Measurements from ENCODE around the gene HOXD13. TPM values are rescaled to one million over a fixed set of nuclear protein-coding genes. Genes with fewer than 3 reads are reported as not detected.

The HOXD13 gene
- total and polyA plus RNA-seq, 5 experiments from 2014 or later, result not detected

DNA sequence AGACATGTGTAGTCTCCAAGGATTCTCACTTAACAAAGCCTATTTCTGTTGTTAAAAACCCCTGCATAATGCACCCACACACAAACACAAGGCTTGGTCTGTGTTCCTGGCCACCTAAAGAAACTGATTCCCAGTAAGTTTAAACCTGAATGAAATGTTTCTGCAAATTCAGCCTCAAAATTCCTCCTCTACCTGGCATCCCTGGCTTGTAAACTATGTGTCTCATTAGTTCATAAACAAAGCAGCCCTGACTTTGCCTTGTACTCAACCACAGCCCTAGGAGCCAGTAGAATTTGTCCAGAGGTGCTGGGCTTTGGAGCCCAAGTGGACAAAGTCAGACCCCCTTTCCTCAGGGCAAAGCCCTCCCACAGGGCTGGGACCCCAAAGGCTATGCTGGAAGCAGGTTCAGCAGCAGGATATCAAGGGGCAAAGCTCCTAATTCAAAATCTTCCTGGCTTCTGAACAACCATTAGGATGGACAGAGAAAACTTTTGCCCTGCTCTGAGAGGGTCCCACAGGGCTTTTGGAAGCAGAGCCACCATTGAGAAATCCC is 2.6 kb upstream of the HOXD13 start:
- no peak overlapping the region for H3K4me3 Mint-ChIP-seq
- H3K27ac Mint-ChIP-seq, result peak overlapping the region in 1 of 10 donors; percentile 9
- POLR2A ChIA-PET, result no interaction called here
- ATAC-seq (no peak), DNase-seq (no peak)
- H3K9me3 Mint-ChIP-seq, result peaks cover 0 to 65% (median 19%) of the 10 kb centered on the region in 9 donors
- peaks cover 10 to 26% (median 22%) of the 10 kb centered on the region in 4 donors for H3K4me1 Mint-ChIP-seq
- H3K27me3 Mint-ChIP-seq, result peaks cover 60 to 95% (median 82%) of the 10 kb centered on the region in 5 donors
- H3K36me3 Mint-ChIP-seq, result peaks cover 13 to 32% (median 18%) of the 10 kb centered on the region in 3 donors

DNA sequence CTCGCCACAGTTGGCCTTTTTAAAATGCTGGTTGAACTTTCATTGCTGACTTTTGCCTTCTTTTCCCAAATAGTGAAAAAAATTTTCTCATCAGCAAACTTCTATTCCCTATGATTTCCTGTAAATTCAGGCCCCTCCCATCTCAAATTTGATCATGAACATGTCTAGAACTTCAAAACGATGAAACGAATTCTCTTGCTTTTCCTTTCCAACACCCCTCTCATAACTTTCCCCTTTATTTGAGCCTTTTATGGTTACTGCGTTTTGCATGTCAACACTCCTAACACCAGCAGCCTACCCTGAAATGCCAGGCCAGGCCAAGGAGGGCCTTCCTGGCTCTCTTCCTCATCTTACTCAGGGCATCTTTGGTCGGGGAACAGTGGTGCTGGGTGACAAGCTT is 1.7 kb upstream of the HOXD13 start:
- ATAC-seq (no peak), DNase-seq (no peak)
- Mint-ChIP-seq H3K27me3 (peaks cover 65 to 95% (median 86%) of the 10 kb centered on the region in 5 donors), H3K4me1 (peaks cover 10 to 26% (median 22%) of the 10 kb centered on the region in 4 donors), H3K9me3 (peaks cover 0 to 67% (median 19%) of the 10 kb centered on the region in 9 donors), H3K4me3 (peak overlapping the region in 2 of 10 donors; percentile 21 to 45), H3K36me3 (peaks cover 13 to 41% (median 16%) of the 10 kb centered on the region in 3 donors), H3K27ac (peak overlapping the region in 2 of 10 donors; percentile 45 to 49)
- POLR2A ChIA-PET, result no interaction called here

DNA sequence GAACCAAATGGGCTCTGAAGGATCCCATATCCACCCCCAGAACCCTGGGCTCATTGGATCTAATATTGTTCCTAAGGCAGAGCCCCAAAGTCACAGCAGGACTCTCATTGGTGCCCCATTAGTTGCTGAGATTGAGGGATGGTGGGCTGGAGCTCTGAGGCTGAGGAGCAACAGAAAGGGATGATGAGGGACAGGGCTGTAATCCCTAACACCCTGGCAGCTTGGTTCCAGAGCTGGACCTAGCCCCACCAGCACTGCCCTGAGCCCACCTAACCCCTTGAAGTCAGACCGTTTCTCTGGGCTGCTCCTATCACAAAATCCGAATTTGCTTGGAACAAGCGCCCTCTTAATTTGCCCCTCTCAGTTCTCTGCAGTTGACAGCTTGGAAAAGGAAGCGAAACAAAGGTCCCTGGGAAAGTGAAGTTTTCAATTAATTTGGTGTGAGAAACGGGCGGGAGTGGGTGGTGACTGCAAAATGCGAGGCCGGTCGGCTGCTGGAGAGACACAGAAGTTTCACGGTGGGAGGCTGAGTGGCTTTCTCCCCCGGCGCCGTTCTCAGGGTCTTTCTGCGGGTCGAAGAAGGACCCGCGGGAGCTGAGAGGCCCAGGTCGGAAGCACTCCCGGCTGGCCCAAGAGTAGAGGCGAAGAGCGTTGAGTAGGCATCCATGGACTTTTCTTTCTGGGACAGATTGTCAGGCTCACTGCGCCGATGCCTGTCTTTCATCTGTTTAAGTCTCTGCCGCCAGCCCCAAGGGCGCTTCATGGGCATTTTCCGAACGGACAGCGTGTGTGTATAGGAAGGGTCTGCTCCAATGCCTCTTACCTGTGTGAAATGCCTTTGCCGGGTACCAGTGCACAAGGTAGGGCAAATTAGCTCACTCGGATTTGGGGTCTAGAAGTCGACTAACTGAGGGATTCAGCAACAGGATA is 927 bp upstream of the HOXD13 start:
- H3K27ac Mint-ChIP-seq, result peak overlapping the region in 2 of 10 donors; percentile 86 to 88
- peaks cover 0 to 63% (median 17%) of the 10 kb centered on the region in 9 donors for H3K9me3 Mint-ChIP-seq

DNA sequence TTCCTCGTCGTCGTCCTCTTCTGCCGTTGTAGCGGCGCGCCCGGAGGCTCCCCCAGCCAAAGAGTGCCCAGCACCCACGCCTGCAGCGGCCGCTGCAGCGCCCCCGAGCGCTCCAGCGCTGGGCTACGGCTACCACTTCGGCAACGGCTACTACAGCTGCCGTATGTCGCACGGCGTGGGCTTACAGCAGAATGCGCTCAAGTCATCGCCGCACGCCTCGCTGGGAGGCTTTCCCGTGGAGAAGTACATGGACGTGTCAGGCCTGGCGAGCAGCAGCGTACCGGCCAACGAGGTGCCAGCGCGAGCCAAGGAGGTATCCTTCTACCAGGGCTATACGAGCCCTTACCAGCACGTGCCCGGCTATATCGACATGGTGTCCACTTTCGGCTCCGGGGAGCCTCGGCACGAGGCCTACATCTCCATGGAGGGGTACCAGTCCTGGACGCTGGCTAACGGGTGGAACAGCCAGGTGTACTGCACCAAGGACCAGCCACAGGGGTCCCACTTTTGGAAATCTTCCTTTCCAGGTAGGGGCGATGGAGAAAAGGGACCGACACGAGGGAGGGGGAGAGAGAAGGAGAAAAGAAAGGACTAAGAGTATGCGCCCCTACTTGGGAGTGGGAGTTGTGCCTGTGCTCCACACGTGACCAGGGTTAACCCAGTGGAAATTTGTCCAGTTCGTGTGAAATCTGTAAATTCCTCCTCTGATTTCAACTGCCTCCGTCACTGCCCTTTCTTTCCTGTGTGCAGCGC is 800 bp downstream of the HOXD13 start:
- POLR2A ChIA-PET, result interaction anchor here (1.0 kb wide), 1 partner anchor 11 kb away, joined by 4 read pairs; no protein-coding TSS in a partner anchor
- peaks cover 64 to 95% (median 85%) of the 10 kb centered on the region in 5 donors for H3K27me3 Mint-ChIP-seq
- DNase-seq (no peak), ATAC-seq (peak in 1 of 2 donors; percentile 13)
- peaks cover 13 to 34% (median 14%) of the 10 kb centered on the region in 3 donors for H3K36me3 Mint-ChIP-seq
- peak overlapping the region in 3 of 10 donors; percentile 20 to 92 (median 68) for H3K27ac Mint-ChIP-seq
- peaks cover 18 to 41% (median 36%) of the 10 kb centered on the region in 4 donors for H3K4me1 Mint-ChIP-seq
- H3K9me3 Mint-ChIP-seq, result peaks cover 0 to 48% (median 9%) of the 10 kb centered on the region in 9 donors
- peak overlapping the region in 9 of 10 donors; percentile 4 to 65 (median 42) for H3K4me3 Mint-ChIP-seq

More for the DNA sequence above, 927 bp upstream of the HOXD13 start:
- Mint-ChIP-seq H3K4me1 (peaks cover 9 to 29% (median 25%) of the 10 kb centered on the region in 4 donors), H3K4me3 (peak overlapping the region; percentile 42 to 79 (median 64)), H3K36me3 (peaks cover 13 to 41% (median 16%) of the 10 kb centered on the region in 3 donors), H3K27me3 (peaks cover 64 to 95% (median 88%) of the 10 kb centered on the region in 5 donors)
- ATAC-seq, result no peak
- no peak for DNase-seq
- POLR2A ChIA-PET, result no interaction called here

DNA sequence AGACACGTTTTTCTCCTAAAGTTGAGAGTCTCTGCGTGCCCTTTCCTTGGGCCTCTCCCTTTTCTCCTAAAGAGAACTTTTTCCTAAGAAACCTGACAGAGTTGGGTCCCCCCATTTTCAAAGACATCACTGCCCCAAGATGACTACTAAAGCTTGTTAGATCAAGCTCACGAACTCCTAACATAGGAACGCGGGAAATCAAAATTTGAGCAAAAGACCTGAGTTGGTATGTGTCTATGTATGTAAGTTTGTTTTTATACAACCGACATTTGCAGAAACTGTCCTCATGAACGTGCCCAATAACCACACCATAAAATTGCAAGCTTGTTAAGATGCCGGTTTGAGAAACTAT is 1.4 kb downstream of the HOXD13 start:
- peaks cover 13 to 34% (median 14%) of the 10 kb centered on the region in 3 donors for H3K36me3 Mint-ChIP-seq
- peaks cover 19 to 41% (median 34%) of the 10 kb centered on the region in 4 donors for H3K4me1 Mint-ChIP-seq
- peak overlapping the region in 3 of 10 donors; percentile 20 to 92 (median 68) for H3K27ac Mint-ChIP-seq
- peak overlapping the region in 8 of 10 donors; percentile 9 to 65 (median 46) for H3K4me3 Mint-ChIP-seq
- peaks cover 64 to 95% (median 83%) of the 10 kb centered on the region in 5 donors for H3K27me3 Mint-ChIP-seq
- no peak for DNase-seq
- POLR2A ChIA-PET, result interaction anchor here (1.0 kb wide), 1 partner anchor 11 kb away, joined by 4 read pairs; no protein-coding TSS in a partner anchor
- H3K9me3 Mint-ChIP-seq, result peaks cover 0 to 48% (median 9%) of the 10 kb centered on the region in 9 donors
- no peak for ATAC-seq

DNA sequence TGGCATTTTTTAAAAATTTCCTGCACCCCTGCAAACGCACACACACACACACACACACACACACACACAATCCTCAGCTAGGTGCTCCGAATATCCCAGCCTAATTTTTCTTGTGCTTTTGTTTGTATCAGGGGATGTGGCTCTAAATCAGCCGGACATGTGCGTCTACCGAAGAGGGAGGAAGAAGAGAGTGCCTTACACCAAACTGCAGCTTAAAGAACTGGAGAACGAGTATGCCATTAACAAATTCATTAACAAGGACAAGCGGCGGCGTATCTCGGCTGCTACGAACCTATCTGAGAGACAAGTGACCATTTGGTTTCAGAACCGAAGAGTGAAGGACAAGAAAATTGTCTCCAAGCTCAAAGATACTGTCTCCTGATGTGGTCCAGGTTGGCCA is 1.8 kb downstream of the HOXD13 start:
- H3K4me3 Mint-ChIP-seq, result no peak overlapping the region

DNA sequence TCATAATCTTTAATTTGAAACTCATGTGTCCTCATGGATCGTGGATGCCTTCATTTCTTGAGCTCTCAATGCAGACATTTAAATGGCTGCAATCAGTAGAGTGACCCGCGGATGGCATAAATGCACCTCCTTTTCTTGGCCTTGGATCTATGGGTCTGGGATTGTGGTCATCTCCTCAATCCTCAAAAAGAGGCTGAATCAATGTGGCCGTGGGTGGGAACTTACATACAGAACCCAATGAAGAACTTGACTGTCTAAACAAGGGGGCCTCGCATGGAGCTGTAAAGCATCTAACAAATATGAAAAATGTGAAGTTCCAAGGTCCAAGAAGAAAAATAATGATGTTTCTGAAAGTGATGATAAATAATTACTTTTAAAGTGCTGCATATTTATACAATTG is 2.9 kb downstream of the HOXD13 start:
- peaks cover 0 to 43% (median 8%) of the 10 kb centered on the region in 9 donors for H3K9me3 Mint-ChIP-seq
- DNase-seq, result no peak
- H3K4me1 Mint-ChIP-seq, result peaks cover 19 to 41% (median 33%) of the 10 kb centered on the region in 4 donors
- no peak overlapping the region for H3K27ac Mint-ChIP-seq
- peaks cover 9 to 30% (median 12%) of the 10 kb centered on the region in 3 donors for H3K36me3 Mint-ChIP-seq
- peak overlapping the region in 2 of 10 donors; percentile 22 to 32 for H3K4me3 Mint-ChIP-seq
- no peak for ATAC-seq
- H3K27me3 Mint-ChIP-seq, result peaks cover 54 to 93% (median 75%) of the 10 kb centered on the region in 5 donors
- POLR2A ChIA-PET, result no interaction called here

More for the DNA sequence above, 1.8 kb downstream of the HOXD13 start:
- ATAC-seq (no peak), DNase-seq (no peak)
- Mint-ChIP-seq H3K27ac (no peak overlapping the region), H3K9me3 (peaks cover 0 to 46% (median 8%) of the 10 kb centered on the region in 9 donors), H3K4me1 (peaks cover 19 to 41% (median 32%) of the 10 kb centered on the region in 4 donors), H3K27me3 (peaks cover 63 to 95% (median 83%) of the 10 kb centered on the region in 5 donors), H3K36me3 (peaks cover 11 to 32% (median 13%) of the 10 kb centered on the region in 3 donors)
- POLR2A ChIA-PET, result interaction anchor here (1.0 kb wide), 1 partner anchor 12 kb away, joined by 4 read pairs; no protein-coding TSS in a partner anchor

DNA sequence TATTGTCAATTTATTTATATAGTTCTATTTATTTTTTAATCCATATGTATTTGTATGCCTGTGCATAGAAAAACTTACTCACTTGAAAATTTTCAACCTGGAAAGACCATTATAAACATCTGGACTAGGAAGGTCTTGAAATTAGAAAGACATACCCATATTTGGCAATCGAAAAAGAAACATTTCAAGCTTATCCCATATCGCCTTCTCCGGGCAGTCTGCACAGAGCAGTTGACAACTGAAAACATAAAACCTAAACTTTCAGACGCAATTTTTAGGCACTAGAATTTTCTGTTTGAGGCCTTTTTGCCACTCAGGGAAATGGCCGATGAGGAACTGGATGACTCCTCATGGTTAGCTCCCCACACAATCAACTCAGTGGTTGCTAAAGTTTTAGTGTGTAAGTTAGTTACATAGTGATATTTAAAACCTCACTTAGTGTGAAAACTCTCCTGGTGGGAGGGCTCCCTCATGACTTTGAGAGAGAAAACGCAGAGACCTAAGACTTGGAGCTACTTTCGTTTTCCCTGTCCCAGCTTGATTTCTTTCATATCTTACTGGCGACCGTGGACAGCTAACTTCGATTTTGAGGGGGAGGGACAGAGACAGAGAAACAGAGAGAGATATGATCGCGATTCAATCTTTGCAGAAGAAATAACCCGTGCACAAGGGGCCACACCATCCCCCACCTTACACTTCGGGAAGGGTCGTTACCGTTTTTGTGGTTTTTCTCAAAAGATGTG is 3.9 kb downstream of the HOXD13 start:
- H3K36me3 Mint-ChIP-seq, result peaks cover 8 to 24% (median 9%) of the 10 kb centered on the region in 3 donors
- POLR2A ChIA-PET, result interaction anchor here (0.9 kb wide), 1 partner anchor 16 kb away, joined by 3 read pairs; no protein-coding TSS in a partner anchor
- peaks cover 0 to 35% (median 2%) of the 10 kb centered on the region in 9 donors for H3K9me3 Mint-ChIP-seq
- H3K27me3 Mint-ChIP-seq, result peaks cover 50 to 93% (median 72%) of the 10 kb centered on the region in 5 donors
- H3K4me3 Mint-ChIP-seq, result peak overlapping the region; percentile 57 to 87 (median 78)
- H3K27ac Mint-ChIP-seq, result no peak overlapping the region
- H3K4me1 Mint-ChIP-seq, result peaks cover 19 to 41% (median 33%) of the 10 kb centered on the region in 4 donors
- ATAC-seq (peak in 1 of 2 donors; percentile 12), DNase-seq (peak in 1 of 10 donors; percentile 4)

DNA sequence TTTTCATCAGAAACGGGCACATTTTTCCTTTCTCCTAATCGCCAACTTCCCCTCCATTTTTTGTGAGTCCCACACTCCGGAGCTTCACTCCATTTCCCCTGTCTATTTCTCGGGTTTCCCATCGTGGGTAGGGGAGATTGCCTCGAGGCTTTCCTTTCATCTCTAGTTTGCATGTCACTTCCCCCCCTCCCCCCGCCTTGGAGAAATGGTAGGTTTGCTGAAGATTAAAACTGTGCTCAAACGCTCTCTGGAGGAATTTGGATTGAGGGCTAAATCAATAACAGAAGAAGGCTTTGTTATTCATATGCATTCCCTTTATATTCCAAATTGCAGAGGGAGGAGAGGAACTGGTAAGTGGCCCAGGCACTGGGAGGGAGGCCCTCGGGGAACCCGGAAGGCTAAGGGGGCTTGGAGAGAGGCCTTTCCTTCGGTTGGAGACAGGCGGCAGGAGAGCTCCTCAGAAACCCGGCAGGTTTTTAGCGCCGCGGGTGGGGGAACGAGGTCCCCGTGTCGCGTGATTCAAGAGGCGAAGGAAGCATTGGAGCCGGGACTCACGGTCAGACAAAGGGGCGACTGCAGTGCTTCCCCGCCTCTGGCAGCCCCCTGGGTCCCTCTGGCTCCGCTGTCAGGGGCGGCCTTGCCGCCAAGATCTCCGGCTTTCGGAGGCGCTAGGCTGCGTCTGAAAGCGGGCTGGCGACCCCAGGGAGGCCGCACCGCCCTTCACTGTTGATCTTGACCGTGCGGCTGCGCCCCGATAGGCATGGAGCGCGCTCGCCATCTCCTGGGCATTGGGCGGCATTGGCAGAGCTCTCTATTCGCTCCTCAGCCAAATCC is 4.7 kb downstream of the HOXD13 start:
- ATAC-seq, result peak; percentile 74 to 77
- peaks cover 5 to 24% (median 7%) of the 10 kb centered on the region in 3 donors for H3K36me3 Mint-ChIP-seq
- POLR2A ChIA-PET, result interaction anchor here (0.9 kb wide), 2 partner anchors 15 to 17 kb away, joined by 3 read pairs; no protein-coding TSS in a partner anchor
- H3K9me3 Mint-ChIP-seq, result peaks cover 0 to 29% (median 2%) of the 10 kb centered on the region in 9 donors
- H3K4me1 Mint-ChIP-seq, result peaks cover 15 to 33% (median 27%) of the 10 kb centered on the region in 4 donors
- no peak overlapping the region for H3K27ac Mint-ChIP-seq
- peak overlapping the region; percentile 57 to 87 (median 78) for H3K4me3 Mint-ChIP-seq
- H3K27me3 Mint-ChIP-seq, result peaks cover 49 to 93% (median 73%) of the 10 kb centered on the region in 5 donors
- peak; percentile 25 to 66 (median 50) for DNase-seq

DNA sequence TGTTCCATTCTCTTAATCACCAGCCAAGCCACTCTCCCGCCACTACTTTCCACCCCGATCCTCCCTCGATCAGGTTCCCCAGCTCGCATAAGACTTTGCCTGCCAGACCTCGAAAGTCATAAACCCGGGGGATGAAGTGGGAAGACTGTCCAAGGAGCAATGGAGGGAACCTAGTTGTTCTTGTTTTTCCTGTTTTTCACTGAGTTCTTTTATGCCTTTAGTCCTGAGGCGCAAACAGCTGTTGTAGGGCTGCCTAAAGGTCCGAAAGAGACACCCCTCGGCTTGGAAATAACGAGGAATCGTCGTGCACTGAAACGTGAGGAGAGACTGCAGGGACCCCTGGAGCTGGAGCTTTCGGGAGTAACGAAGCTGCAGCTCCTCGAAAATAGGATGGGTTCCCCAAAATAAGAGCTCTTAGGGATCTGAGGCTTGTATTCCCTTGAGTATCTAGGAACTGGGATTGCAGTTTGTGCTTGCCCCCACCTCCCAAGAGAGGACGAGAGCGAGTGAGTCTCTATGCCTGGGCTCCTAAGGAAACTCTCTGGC is 5.4 kb downstream of the HOXD13 start:
- H3K27ac Mint-ChIP-seq, result no peak overlapping the region
- ATAC-seq (no peak), DNase-seq (no peak)
- H3K27me3 Mint-ChIP-seq, result peaks cover 55 to 99% (median 80%) of the 10 kb centered on the region in 5 donors
- POLR2A ChIA-PET, result interaction anchor here (0.9 kb wide), 1 partner anchor 15 kb away, joined by 3 read pairs; no protein-coding TSS in a partner anchor
- H3K4me1 Mint-ChIP-seq, result peaks cover 15 to 31% (median 26%) of the 10 kb centered on the region in 4 donors
- peak overlapping the region; percentile 57 to 87 (median 78) for H3K4me3 Mint-ChIP-seq
- H3K9me3 Mint-ChIP-seq, result peaks cover 0 to 32% (median 5%) of the 10 kb centered on the region in 9 donors
- H3K36me3 Mint-ChIP-seq, result peaks cover 7 to 27% (median 7%) of the 10 kb centered on the region in 3 donors
